ENCODE measurements around the gene ALX3. TPM values are rescaled to one million over a fixed set of nuclear protein-coding genes. Genes with fewer than 3 reads are reported as not detected.
A peak's percentile ranks its signal among the peaks of the same experiment; 100 is the strongest.

Gene ALX3
- total RNA-seq, 1 donor from 2014 or later: not detected

GRCh38 chr1:110098222-110099026 is 28.0 kb upstream of the ALX3 start:
- no peak for DNase-seq
- Mint-ChIP-seq H3K36me3 (ENCODE audit: low read depth) (no peaks in the 10 kb centered on the region), H3K4me1 (no peaks in the 10 kb centered on the region), H3K27me3 (peaks cover 20% of the 10 kb centered on the region), H3K9me3 (no peaks in the 10 kb centered on the region), H3K4me3 (no peak overlapping the region), H3K27ac (no peak overlapping the region)
- intact Hi-C loops (cut with micrococcal nuclease): no loop called here

GRCh38 chr1:110097507-110098221 is 27.2 kb upstream of the ALX3 start:
- intact Hi-C loops (cut with micrococcal nuclease): no loop called here
- Mint-ChIP-seq H3K27ac (no peak overlapping the region), H3K4me1 (no peaks in the 10 kb centered on the region), H3K36me3 (ENCODE audit: low read depth) (no peaks in the 10 kb centered on the region), H3K9me3 (no peaks in the 10 kb centered on the region), H3K4me3 (no peak overlapping the region), H3K27me3 (peaks cover 24% of the 10 kb centered on the region)
- DNase-seq: no peak

- Mint-ChIP-seq H3K27me3 (peaks cover 36% of the 10 kb centered on the region), H3K36me3 (ENCODE audit: low read depth) (no peaks in the 10 kb centered on the region), H3K4me1 (no peaks in the 10 kb centered on the region), H3K4me3 (no peak overlapping the region), H3K27ac (no peak overlapping the region), H3K9me3 (no peaks in the 10 kb centered on the region)
- intact Hi-C loops (cut with micrococcal nuclease): no loop called here
- no peak for DNase-seq
Measured at GRCh38 chr1:110094931-110095654, 24.6 kb upstream of the ALX3 start.

GRCh38 chr1:110092991-110093390 is 22.5 kb upstream of the ALX3 start:
- H3K4me1 Mint-ChIP-seq: no peaks in the 10 kb centered on the region
- no peak for DNase-seq
- intact Hi-C loops (cut with micrococcal nuclease): no loop called here
- H3K9me3 Mint-ChIP-seq: no peaks in the 10 kb centered on the region
- no peaks in the 10 kb centered on the region for H3K36me3 Mint-ChIP-seq (ENCODE audit: low read depth)
- H3K27me3 Mint-ChIP-seq: peaks cover 30% of the 10 kb centered on the region
- H3K27ac Mint-ChIP-seq: no peak overlapping the region
- no peak overlapping the region for H3K4me3 Mint-ChIP-seq

GRCh38 chr1:110091791-110092190 is 21.3 kb upstream of the ALX3 start:
- H3K27me3 Mint-ChIP-seq: peaks cover 38% of the 10 kb centered on the region
- intact Hi-C loops (cut with micrococcal nuclease): no loop called here
- H3K9me3 Mint-ChIP-seq: no peaks in the 10 kb centered on the region
- DNase-seq: no peak
- H3K27ac Mint-ChIP-seq: no peak overlapping the region
- H3K36me3 Mint-ChIP-seq (ENCODE audit: low read depth): no peaks in the 10 kb centered on the region
- no peaks in the 10 kb centered on the region for H3K4me1 Mint-ChIP-seq
- H3K4me3 Mint-ChIP-seq: no peak overlapping the region

- Mint-ChIP-seq H3K9me3 (no peaks in the 10 kb centered on the region), H3K4me1 (no peaks in the 10 kb centered on the region), H3K36me3 (ENCODE audit: low read depth) (no peaks in the 10 kb centered on the region), H3K4me3 (no peak overlapping the region), H3K27ac (no peak overlapping the region), H3K27me3 (peaks cover 40% of the 10 kb centered on the region)
- intact Hi-C loops (cut with micrococcal nuclease): no loop called here
- no peak for DNase-seq
Measured at GRCh38 chr1:110091381-110091780, 20.9 kb upstream of the ALX3 start.

GRCh38 chr1:110089561-110090275 is 19.2 kb upstream of the ALX3 start:
- Mint-ChIP-seq H3K36me3 (ENCODE audit: low read depth) (no peaks in the 10 kb centered on the region), H3K27ac (no peak overlapping the region), H3K27me3 (peaks cover 49% of the 10 kb centered on the region), H3K4me3 (no peak overlapping the region), H3K9me3 (no peaks in the 10 kb centered on the region), H3K4me1 (peaks cover 7% of the 10 kb centered on the region)
- intact Hi-C loops (cut with micrococcal nuclease): no loop called here
- DNase-seq: no peak

GRCh38 chr1:110088739-110089316 is 18.4 kb upstream of the ALX3 start:
- no peak overlapping the region for H3K27ac Mint-ChIP-seq
- no peaks in the 10 kb centered on the region for H3K9me3 Mint-ChIP-seq
- no peaks in the 10 kb centered on the region for H3K36me3 Mint-ChIP-seq (ENCODE audit: low read depth)
- peaks cover 53% of the 10 kb centered on the region for H3K27me3 Mint-ChIP-seq
- peaks cover 10% of the 10 kb centered on the region for H3K4me1 Mint-ChIP-seq
- no peak for DNase-seq
- intact Hi-C loops (cut with micrococcal nuclease): loop anchor here (1.0 kb wide), 2 partner anchors 17 to 407 kb away; no protein-coding TSS in a partner anchor
- no peak overlapping the region for H3K4me3 Mint-ChIP-seq

- H3K27me3 Mint-ChIP-seq: peaks cover 59% of the 10 kb centered on the region
- no peaks in the 10 kb centered on the region for H3K9me3 Mint-ChIP-seq
- H3K4me3 Mint-ChIP-seq: no peak overlapping the region
- intact Hi-C loops (cut with micrococcal nuclease): loop anchor here (1.0 kb wide), 2 partner anchors 18 to 408 kb away; no protein-coding TSS in a partner anchor
- H3K27ac Mint-ChIP-seq: no peak overlapping the region
- H3K36me3 Mint-ChIP-seq (ENCODE audit: low read depth): no peaks in the 10 kb centered on the region
- peaks cover 17% of the 10 kb centered on the region for H3K4me1 Mint-ChIP-seq
- peak; percentile 87 for DNase-seq
Measured at GRCh38 chr1:110087812-110088738, 17.6 kb upstream of the ALX3 start.

GRCh38 chr1:110086961-110087360 is 16.5 kb upstream of the ALX3 start:
- H3K27me3 Mint-ChIP-seq: peaks cover 56% of the 10 kb centered on the region
- H3K4me3 Mint-ChIP-seq: no peak overlapping the region
- intact Hi-C loops (cut with micrococcal nuclease): no loop called here
- no peaks in the 10 kb centered on the region for H3K36me3 Mint-ChIP-seq (ENCODE audit: low read depth)
- H3K27ac Mint-ChIP-seq: no peak overlapping the region
- no peaks in the 10 kb centered on the region for H3K9me3 Mint-ChIP-seq
- peaks cover 19% of the 10 kb centered on the region for H3K4me1 Mint-ChIP-seq
- DNase-seq: no peak

- DNase-seq: no peak
- Mint-ChIP-seq H3K27me3 (peaks cover 60% of the 10 kb centered on the region), H3K4me3 (no peak overlapping the region), H3K4me1 (peaks cover 19% of the 10 kb centered on the region), H3K27ac (peak overlapping the region; percentile 26), H3K36me3 (ENCODE audit: low read depth) (no peaks in the 10 kb centered on the region), H3K9me3 (no peaks in the 10 kb centered on the region)
- intact Hi-C loops (cut with micrococcal nuclease): no loop called here
Measured at GRCh38 chr1:110085671-110086070, 15.2 kb upstream of the ALX3 start.

GRCh38 chr1:110084227-110085078 is 14.0 kb upstream of the ALX3 start:
- Mint-ChIP-seq H3K4me1 (peaks cover 19% of the 10 kb centered on the region), H3K4me3 (peak overlapping the region; percentile 84), H3K9me3 (no peaks in the 10 kb centered on the region), H3K27ac (peak overlapping the region; percentile 54), H3K27me3 (peaks cover 56% of the 10 kb centered on the region), H3K36me3 (ENCODE audit: low read depth) (no peaks in the 10 kb centered on the region)
- DNase-seq: peak; percentile 83
- intact Hi-C loops (cut with micrococcal nuclease): loop anchor here (1.0 to 5.0 kb wide), 2 partner anchors 21 to 33 kb away; no protein-coding TSS in a partner anchor
